ENCODE measurements around the gene KAZN. TPM values are rescaled to one million over a fixed set of nuclear protein-coding genes. Genes with fewer than 3 reads are reported as not detected.

KAZN gene
- total and polyA plus RNA-seq, 2 of the 8 experiments (the other 6 are each of a cell fraction or from before 2014, with no cell fraction given), result 3.7 to 11.8 TPM

GRCh38 chr1:14740016-14740415 is 141.5 kb downstream of the KAZN start (continued):
- TF ChIP-seq CHD7 (IDR thresholded peaks at IDR 0.05; ENCODE audit: insufficient replicate concordance, low read length), result no peak
- no peak for TF ChIP-seq ATF2 (IDR thresholded peaks at IDR 0.05; ENCODE audit: low read length)
- no peak for TF ChIP-seq POU5F1 (IDR thresholded peaks at IDR 0.05; ENCODE audit: low read depth, low read length)
- no peak for TF ChIP-seq CHD2 (IDR thresholded peaks at IDR 0.05; ENCODE audit: low read length)
- no peak for TF ChIP-seq KDM5A (IDR thresholded peaks at IDR 0.05; ENCODE audit: low read length)
- TF ChIP-seq SP2 (IDR thresholded peaks at IDR 0.05; ENCODE audit: low read length), result no peak
- no peak for TF ChIP-seq EZH2 (IDR thresholded peaks at IDR 0.05; ENCODE audit: low read depth, low read length, severe bottlenecking)
- no peak for TF ChIP-seq E2F6 (IDR thresholded peaks at IDR 0.05)
- TF ChIP-seq TCF12 (IDR thresholded peaks at IDR 0.05; ENCODE audit: low read depth, low read length), result no peak
- TF ChIP-seq ASH2L (IDR thresholded peaks at IDR 0.05; ENCODE audit: low read length), result no peak
